Middle frontal gyrus (tissue), 1 donor: ENCODE data around the gene STRN3.
"Not testable (repeated sequence)": the region's sequence is repeated elsewhere in the genome, so short reads cannot be mapped to it uniquely, and the experiment has no call there.

Source experiments
- DNase-seq: peaks from one replicate; pipeline ENCODE4 v3.0.0-alpha.2; 2015; ENCODE audit warnings: low spot score; ENCODE audit errors: extremely low spot score

The STRN3 gene

DNA sequence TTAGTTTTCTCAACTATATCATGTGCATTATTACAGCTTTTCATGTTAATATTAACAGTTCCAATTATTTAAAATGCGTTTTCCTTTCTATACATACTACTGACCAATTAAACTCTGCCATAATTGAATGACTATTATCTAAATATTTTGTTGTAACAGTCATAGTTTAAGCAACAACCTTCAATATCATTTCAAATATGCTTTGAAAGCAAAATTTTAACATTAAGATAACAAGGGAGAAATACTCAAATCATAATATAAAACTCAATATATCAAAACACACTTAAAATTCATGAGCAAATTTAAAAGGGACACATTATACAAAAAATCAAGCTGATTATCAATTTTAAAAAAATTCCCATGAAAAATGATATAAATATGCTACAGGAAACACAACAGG, 111.4 kb downstream of the STRN3 start:
- DNase-seq = no peak

GRCh38 chr14:30908826-30909225, 117.4 kb downstream of the STRN3 start:
- DNase-seq = no peak

DNA sequence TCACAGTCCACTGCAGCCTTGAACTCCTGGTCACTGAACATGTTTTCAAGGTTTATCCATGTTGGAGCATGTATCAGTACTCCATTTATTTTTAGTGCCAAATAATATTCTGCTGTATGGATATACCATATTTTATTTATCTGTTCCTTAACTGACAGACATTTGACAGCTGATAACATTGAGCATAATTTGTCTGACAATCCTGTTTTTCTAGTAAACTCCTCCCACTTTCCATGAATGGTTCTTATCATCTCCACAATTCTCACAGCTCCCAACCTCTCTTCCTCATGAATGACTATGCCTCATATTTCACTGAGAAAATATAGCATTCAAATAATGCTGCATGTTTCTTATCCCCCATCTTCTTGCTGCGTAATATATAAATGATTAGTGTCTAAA, 118.5 kb downstream of the STRN3 start:
- DNase-seq = no peak

GRCh38 chr14:30906752-30907658, 119.2 kb downstream of the STRN3 start:
- peak; percentile 12 for DNase-seq

- DNase-seq = no peak
These were observed 122.7 kb downstream of the STRN3 start for GRCh38 chr14:30903285-30904124.

- DNase-seq = not testable (repeated sequence)
These were observed 129.1 kb downstream of the STRN3 start for GRCh38 chr14:30897121-30897520.

GRCh38 chr14:30896435-30896834, 129.7 kb downstream of the STRN3 start:
- DNase-seq = no peak

- DNase-seq = no peak
These were observed 131.2 kb downstream of the STRN3 start for GRCh38 chr14:30894923-30895515.

GRCh38 chr14:30893819-30894218, 132.4 kb downstream of the STRN3 start:
- no peak for DNase-seq

- no peak for DNase-seq
These were observed 137.0 kb downstream of the STRN3 start for GRCh38 chr14:30889244-30889594.

DNA sequence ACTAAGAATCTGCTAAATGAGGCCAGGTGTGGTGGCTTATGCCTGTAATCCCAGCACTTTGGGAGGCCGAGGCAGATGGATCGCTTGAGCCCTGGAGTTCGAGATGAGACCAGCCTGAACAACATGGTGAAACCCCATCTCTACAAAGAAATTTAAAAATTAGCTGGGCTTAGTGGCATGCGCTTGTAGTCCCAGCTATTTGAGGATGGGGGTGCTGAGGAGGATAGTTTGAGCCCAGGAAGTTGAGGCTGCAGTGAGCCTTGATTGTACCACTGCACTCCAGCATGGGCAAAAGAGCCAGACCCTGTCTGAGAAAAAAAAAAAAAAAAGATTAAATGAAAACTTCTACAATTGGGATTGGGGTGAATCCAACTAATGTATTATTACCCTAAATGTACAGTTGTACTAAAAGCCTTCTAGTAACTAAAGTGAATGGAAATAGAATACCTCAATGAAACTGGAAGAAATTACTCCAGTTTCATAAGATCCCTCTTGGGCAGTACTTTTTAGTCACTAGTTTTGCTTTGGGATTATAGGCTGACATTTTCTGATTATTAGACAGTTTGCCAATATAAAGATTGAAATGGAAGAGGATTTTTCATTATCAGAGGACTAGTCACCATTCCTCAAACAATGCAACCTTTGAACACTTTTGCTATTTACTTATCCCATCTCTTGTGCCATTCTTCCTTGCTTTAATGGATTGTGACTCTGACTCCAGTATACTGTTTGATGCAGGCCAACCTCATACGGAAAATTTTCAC, 137.5 kb downstream of the STRN3 start:
- DNase-seq = no peak

DNA sequence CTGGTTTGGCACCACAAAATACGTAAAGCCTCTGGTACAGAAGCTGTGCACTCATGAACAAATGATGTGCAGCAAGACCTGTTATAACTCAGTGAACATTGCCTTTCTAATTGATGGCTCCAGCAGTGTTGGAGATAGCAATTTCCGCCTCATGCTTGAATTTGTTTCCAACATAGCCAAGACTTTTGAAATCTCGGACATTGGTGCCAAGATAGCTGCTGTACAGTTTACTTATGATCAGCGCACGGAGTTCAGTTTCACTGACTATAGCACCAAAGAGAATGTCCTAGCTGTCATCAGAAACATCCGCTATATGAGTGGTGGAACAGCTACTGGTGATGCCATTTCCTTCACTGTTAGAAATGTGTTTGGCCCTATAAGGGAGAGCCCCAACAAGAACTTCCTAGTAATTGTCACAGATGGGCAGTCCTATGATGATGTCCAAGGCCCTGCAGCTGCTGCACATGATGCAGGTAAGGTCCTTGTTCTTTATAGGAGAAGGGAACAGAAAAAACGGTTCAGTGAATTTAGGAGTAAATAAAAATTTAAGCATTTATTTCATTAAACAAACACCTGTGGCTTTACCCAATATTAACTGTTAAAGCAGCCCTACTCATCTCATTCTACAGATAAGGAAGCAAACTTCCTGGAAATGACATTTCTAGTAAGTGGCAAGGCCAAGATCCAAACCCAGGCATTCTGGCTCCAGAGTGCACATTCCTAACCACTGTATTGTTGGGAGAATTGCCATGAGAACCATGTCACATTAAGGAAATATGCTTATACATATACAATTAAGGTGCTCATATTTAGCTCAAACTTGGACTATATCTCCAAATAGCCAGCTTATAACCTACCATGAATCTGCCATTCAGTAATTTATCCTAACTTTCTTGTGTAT, 140.1 kb downstream of the STRN3 start:
- DNase-seq = no peak

- no peak for DNase-seq
These were observed 141.3 kb downstream of the STRN3 start for GRCh38 chr14:30884901-30885300.

- DNase-seq = no peak
These were observed 142.5 kb downstream of the STRN3 start for GRCh38 chr14:30883508-30884294.

DNA sequence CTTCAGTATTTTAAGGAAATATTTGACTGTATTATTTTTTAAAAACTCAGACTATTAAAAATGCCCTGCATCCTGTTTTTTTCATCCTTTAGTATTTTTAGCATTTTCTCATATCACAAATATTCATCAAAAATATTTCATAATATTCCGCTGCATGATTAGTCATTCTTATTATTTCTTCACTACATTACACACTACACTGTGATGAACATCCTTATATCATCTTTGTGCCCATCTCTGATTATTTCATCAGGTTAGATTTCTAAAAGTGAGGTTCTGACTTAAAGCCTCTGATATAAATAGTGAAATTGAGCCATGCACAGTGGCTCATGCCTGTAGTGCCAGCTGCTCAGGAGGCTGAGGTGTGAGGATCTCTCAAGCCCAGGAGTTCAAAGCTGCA, 143.7 kb downstream of the STRN3 start:
- no peak for DNase-seq

DNA sequence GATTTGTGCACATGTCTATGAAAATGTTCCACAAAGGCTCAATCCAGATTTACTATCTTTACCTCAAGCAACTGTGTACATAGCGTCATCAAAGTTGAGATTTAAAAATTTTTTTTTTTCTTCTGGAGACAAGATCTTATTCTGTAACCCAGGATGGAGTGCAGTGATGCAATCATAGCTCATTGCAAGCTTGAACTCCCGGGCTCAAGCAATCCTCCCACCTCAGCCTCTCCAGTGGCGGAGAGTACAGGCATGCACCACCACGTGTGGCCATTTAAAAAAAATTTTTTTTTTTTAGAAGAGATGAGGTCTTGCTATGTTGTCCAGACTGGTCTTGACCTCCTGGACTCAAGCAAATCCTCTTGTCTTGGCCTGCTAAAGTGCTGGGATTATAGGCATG, 149.5 kb downstream of the STRN3 start:
- DNase-seq = no peak

DNA sequence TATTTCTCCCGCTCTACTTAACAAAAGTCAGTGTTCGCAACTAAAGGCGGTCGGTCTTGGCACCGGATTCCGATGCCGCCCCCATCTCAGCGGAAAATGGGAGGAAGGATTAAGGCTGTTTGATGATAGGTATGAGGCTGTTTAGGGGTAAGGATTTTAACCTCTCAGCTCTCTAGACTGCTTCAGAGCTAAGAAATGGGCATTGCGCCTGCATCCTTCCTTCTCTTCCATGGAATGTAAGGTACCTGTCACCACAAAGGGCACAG, 150.5 kb downstream of the STRN3 start:
- no peak for DNase-seq

DNA sequence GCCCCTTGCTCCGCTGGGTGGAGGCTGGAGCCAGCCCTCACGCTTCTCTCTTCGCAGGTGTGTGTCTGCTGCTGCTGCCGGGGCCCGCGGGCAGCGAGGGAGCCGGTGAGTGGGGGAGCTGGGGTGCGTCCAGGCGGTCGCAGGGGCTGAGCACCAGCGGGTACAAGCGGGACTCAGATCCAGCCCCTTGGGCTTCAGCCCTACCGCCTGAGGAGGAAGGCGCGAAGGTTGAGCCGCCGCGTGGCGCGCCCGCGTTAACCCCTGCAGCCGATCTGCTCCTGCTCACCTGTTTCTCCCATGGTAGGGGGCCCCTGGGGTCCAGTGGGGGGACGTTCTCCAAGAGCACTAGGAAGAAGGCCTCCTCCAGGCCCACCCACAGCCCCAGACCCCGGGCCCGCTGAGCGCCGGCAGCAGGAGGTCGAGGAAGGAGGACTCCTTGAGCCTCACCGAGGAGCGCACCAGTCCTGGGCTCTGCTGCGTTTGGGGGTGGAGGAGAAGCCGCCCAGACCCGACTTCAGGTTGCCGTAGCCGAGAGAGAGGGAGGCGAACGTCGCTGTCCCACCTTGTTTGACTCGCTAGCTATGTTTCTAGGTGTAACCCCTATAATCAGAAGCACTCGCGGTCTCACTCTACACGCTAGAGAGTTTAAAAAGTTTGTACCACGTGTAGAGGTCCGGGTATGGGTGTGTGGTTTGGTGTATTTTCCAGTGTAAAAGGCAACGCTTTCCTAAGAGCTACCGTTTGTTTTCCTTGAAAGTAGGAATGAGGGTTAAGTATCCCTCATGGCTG, 151.0 kb downstream of the STRN3 start:
- DNase-seq = no peak
